Left ventricle myocardium inferior (tissue), 1 donor: Measurements from ENCODE around the gene EP300. TPM values are rescaled to one million over a fixed set of nuclear protein-coding genes. Genes with fewer than 3 reads are reported as not detected.

Experiments used
- DNase-seq: peaks from one replicate; pipeline ENCODE4 v3.0.0-alpha.2; 2020
- H3K27ac ChIP-seq: fragments of 200-600 bp; replicated peaks from 2 replicates; pipeline ENCODE4 v1.8.0; 2021
- H3K27me3 ChIP-seq: fragments of 200-600 bp; 2 replicates; pipeline ENCODE4 v1.8.0; 2021; ENCODE audit warnings: low read depth
- H3K36me3 ChIP-seq: fragments of 200-600 bp; 2 replicates; pipeline ENCODE4 v1.8.0; 2021
- H3K4me1 ChIP-seq: fragments of 200-600 bp; 2 replicates; pipeline ENCODE4 v1.8.0; 2021
- H3K4me3 ChIP-seq: fragments of 200-600 bp; 2 replicates; pipeline ENCODE4 v1.8.0; 2021; ENCODE audit warnings: mild to moderate bottlenecking, moderate library complexity
- H3K9me3 ChIP-seq: fragments of 200-600 bp; replicated peaks from 2 replicates; pipeline ENCODE4 v1.8.0; 2021
- CTCF ChIP-seq: fragments of 200-600 bp; IDR thresholded peaks from 2 replicates; pipeline ENCODE4 v1.8.0; 2021; ENCODE audit warnings: antibody characterized with exemption, mild to moderate bottlenecking, borderline replicate concordance
- intact Hi-C: fragments of 100-400 bp; cut with micrococcal nuclease; formaldehyde crosslinking; loops from one replicate; pipeline ENCODE4 v1.11.0; 2022
- total RNA-seq: library from RNA; stranded (reverse); fragmentation: NEBNext Ultra II Directional; extraction: Animal tissue kit (Norgen Biotek cat#: 25700); gene quantifications from one replicate; pipeline ENCODE4 v1.2.1, GENCODE V29; 2021
- donor health status: DM: no; HTN: yes; CAD: no; lungs with severe emphysema.

Gene EP300
- total RNA-seq, 1 donor from 2014 or later, result 26.2 TPM

GRCh38 chr22:41110968-41111367 is 18.6 kb downstream of the EP300 start:
- peaks cover 38% of the 10 kb centered on the region for H3K4me1 ChIP-seq
- no peak overlapping the region for H3K27ac ChIP-seq
- DNase-seq, result no peak

DNA sequence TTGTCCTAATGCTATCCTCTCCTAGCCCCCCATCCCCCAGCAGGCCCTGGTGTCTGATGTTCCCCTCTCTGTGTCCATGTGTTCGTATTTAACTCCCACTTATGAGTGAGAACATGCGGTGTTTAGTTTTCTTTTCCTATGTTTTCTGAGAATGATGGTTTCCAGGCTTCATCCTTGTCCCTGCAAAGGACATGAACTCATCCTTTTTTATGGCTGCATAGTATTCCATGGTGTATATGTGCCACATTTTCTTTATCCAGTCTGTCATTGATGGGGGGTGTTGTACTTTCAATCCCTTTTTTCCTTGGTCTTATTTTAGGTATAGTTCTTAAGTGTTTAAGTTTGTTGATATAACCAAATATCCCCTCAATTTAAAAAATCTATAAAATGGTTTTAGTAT is 23.9 kb downstream of the EP300 start:
- H3K36me3 ChIP-seq, result peaks cover 50% of the 10 kb centered on the region
- DNase-seq, result no peak
- no peaks in the 10 kb centered on the region for H3K9me3 ChIP-seq
- peaks cover 34% of the 10 kb centered on the region for H3K4me1 ChIP-seq
- intact Hi-C loops, result no loop called here
- no peak for TF ChIP-seq CTCF
- H3K27me3 ChIP-seq, result no peaks in the 10 kb centered on the region
- no peak overlapping the region for H3K4me3 ChIP-seq
- H3K27ac ChIP-seq, result no peak overlapping the region

More at GRCh38 chr22:41110968-41111367, 18.6 kb downstream of the EP300 start:
- intact Hi-C loops, result no loop called here
- no peak for TF ChIP-seq CTCF
- Histone ChIP-seq H3K27me3 (no peaks in the 10 kb centered on the region), H3K4me3 (no peak overlapping the region), H3K36me3 (peaks cover 15% of the 10 kb centered on the region), H3K9me3 (no peaks in the 10 kb centered on the region)

GRCh38 chr22:41117127-41117965 is 25.0 kb downstream of the EP300 start:
- intact Hi-C loops, result no loop called here
- no peak overlapping the region for H3K27ac ChIP-seq
- no peak overlapping the region for H3K4me3 ChIP-seq
- H3K4me1 ChIP-seq, result peaks cover 34% of the 10 kb centered on the region
- H3K27me3 ChIP-seq, result no peaks in the 10 kb centered on the region
- H3K9me3 ChIP-seq, result no peaks in the 10 kb centered on the region
- H3K36me3 ChIP-seq, result peaks cover 58% of the 10 kb centered on the region
- DNase-seq, result no peak
- TF ChIP-seq CTCF, result no peak

- intact Hi-C loops, result no loop called here
- no peaks in the 10 kb centered on the region for H3K27me3 ChIP-seq
- H3K36me3 ChIP-seq, result peaks cover 77% of the 10 kb centered on the region
- no peak for TF ChIP-seq CTCF
- H3K9me3 ChIP-seq, result no peaks in the 10 kb centered on the region
- no peak overlapping the region for H3K4me3 ChIP-seq
- no peak overlapping the region for H3K27ac ChIP-seq
- H3K4me1 ChIP-seq, result peaks cover under 1% of the 10 kb centered on the region
- DNase-seq, result no peak
Measured at GRCh38 chr22:41123151-41123550, 30.8 kb downstream of the EP300 start.

GRCh38 chr22:41124086-41124485 is 31.7 kb downstream of the EP300 start:
- no peak for DNase-seq
- no peak for TF ChIP-seq CTCF
- no peaks in the 10 kb centered on the region for H3K4me1 ChIP-seq
- no peaks in the 10 kb centered on the region for H3K9me3 ChIP-seq
- intact Hi-C loops, result no loop called here
- no peaks in the 10 kb centered on the region for H3K27me3 ChIP-seq
- H3K27ac ChIP-seq, result no peak overlapping the region
- peaks cover 77% of the 10 kb centered on the region for H3K36me3 ChIP-seq
- H3K4me3 ChIP-seq, result no peak overlapping the region
